HEK293 (cell line): ENCODE measurements around the gene TBC1D17.
A peak's percentile ranks its signal among the peaks of the same experiment; 100 is the strongest.

Source experiments
- CTCF ChIA-PET: fragments of 350-600 bp; formaldehyde crosslinking; extraction: SDS; loops from one replicate; lab custom pipeline; 2021; ENCODE audit warnings: antibody characterized with exemption; lab: Yijun Ruan, JAX
- POLR2A ChIA-PET: fragments of 300-600 bp; formaldehyde crosslinking; extraction: SDS; loops from one replicate; lab custom pipeline; 2020; ENCODE audit warnings: antibody characterized with exemption, inconsistent platforms; lab: Yijun Ruan, JAX
- H3K27ac ChIP-seq: fragments of 200-500 bp; sonication (Bioruptor generic); 2 replicates; pipeline ENCODE4 v1.5.1; 2014; ENCODE audit warnings: low read depth, low read length, control low read depth, inconsistent platforms; ENCODE audit errors: extremely low read depth
- H3K36me3 ChIP-seq, 2 experiments: fragments of 200-500 bp in 1 of 2; sonication (Bioruptor generic) in 1 of 2; 1 replicate in 1 of 2; 2 replicates in 1 of 2; pipeline ENCODE4 v1.5.1; 2014 to 2017; ENCODE audit warnings: inconsistent platforms in 2 of 2, low read length in 2 of 2; ENCODE audit not compliant: control insufficient read depth in 2 of 2, insufficient read depth in 1 of 2
- H3K4me1 ChIP-seq: fragments of 200-500 bp; sonication (Bioruptor generic); 2 replicates; pipeline ENCODE4 v1.5.1; 2014; ENCODE audit warnings: mild to moderate bottlenecking, low read length, inconsistent platforms; ENCODE audit not compliant: control insufficient read depth, insufficient read depth
- H3K4me3 ChIP-seq: 2 replicates; pipeline ENCODE4 v1.5.1; 2011; ENCODE audit warnings: low read depth, mild to moderate bottlenecking, control low read depth, low read length, moderate library complexity
- H3K9me3 ChIP-seq: fragments of 200-500 bp; sonication (Bioruptor generic); 2 replicates; pipeline ENCODE4 v1.5.1; 2014; ENCODE audit warnings: low read depth, low read length, inconsistent platforms; ENCODE audit not compliant: control insufficient read depth, insufficient read depth
- GLIS1 ChIP-seq: fragments of 450-650 bp; formaldehyde crosslinking; IDR thresholded peaks from 2 replicates; pipeline ENCODE4 v1.5.1; 2016; ENCODE audit warnings: missing biosample characterization, missing genetic modification characterization
- HOXD13 ChIP-seq: sonication (generic); formaldehyde crosslinking; IDR thresholded peaks from 2 replicates; pipeline ENCODE4 v1.8.0; 2022; ENCODE audit warnings: missing genetic modification reagents, borderline replicate concordance
- KLF1 ChIP-seq: fragments of 450-650 bp; formaldehyde crosslinking; IDR thresholded peaks from 2 replicates; pipeline ENCODE4 v1.5.1; 2016; ENCODE audit warnings: missing biosample characterization, missing genetic modification characterization
- KLF9 ChIP-seq: fragments of 450-650 bp; formaldehyde crosslinking; IDR thresholded peaks from 2 replicates; pipeline ENCODE4 v1.5.1; 2016; ENCODE audit warnings: missing biosample characterization, missing genetic modification characterization, low read depth
- PBX3 ChIP-seq: sonication (generic); formaldehyde crosslinking; IDR thresholded peaks from 2 replicates; pipeline ENCODE4 v1.8.1; 2022; ENCODE audit warnings: mild to moderate bottlenecking, moderate library complexity, missing genetic modification reagents
- SALL2 ChIP-seq: fragments of 450-650 bp; formaldehyde crosslinking; IDR thresholded peaks from 2 replicates; pipeline ENCODE4 v1.5.0; 2017; ENCODE audit warnings: missing biosample characterization, mild to moderate bottlenecking, missing genetic modification characterization, borderline replicate concordance
- SETDB1 ChIP-seq: IDR thresholded peaks from one replicate; pipeline ENCODE4 v1.6.1; 2017; ENCODE audit warnings: mild to moderate bottlenecking, low read length, moderate library complexity, mixed read lengths; ENCODE audit not compliant: insufficient read length
- WT1 ChIP-seq: fragments of 450-650 bp; formaldehyde crosslinking; IDR thresholded peaks from 2 replicates; pipeline ENCODE4 v1.5.1; 2016; ENCODE audit warnings: missing biosample characterization, missing genetic modification characterization
- ZEB2 ChIP-seq: fragments of 450-650 bp; formaldehyde crosslinking; IDR thresholded peaks from 2 replicates; pipeline ENCODE4 v1.5.1; 2016; ENCODE audit warnings: missing biosample characterization, missing genetic modification characterization
- ZNF174 ChIP-seq: fragments of 450-650 bp; formaldehyde crosslinking; IDR thresholded peaks from 2 replicates; pipeline ENCODE4 v1.5.0; 2017; ENCODE audit warnings: missing biosample characterization, mild to moderate bottlenecking, missing genetic modification characterization
- ZNF221 ChIP-seq: fragments of 450-650 bp; formaldehyde crosslinking; IDR thresholded peaks from 2 replicates; pipeline ENCODE4 v1.5.1; 2017; ENCODE audit warnings: missing biosample characterization, missing genetic modification characterization, borderline replicate concordance
- ZNF433 ChIP-seq: fragments of 450-650 bp; formaldehyde crosslinking; IDR thresholded peaks from 2 replicates; pipeline ENCODE4 v1.5.1; 2016; ENCODE audit warnings: missing biosample characterization, missing genetic modification characterization, low read depth
- ZNF624 ChIP-seq: fragments of 450-650 bp; formaldehyde crosslinking; IDR thresholded peaks from 2 replicates; pipeline ENCODE4 v1.5.1; 2017; ENCODE audit warnings: missing biosample characterization, missing genetic modification characterization
- ZNF792 ChIP-seq: fragments of 450-650 bp; formaldehyde crosslinking; IDR thresholded peaks from 2 replicates; pipeline ENCODE4 v1.5.1; 2016; ENCODE audit warnings: missing biosample characterization, missing genetic modification characterization
- ZNF837 ChIP-seq: fragments of 450-650 bp; formaldehyde crosslinking; IDR thresholded peaks from 2 replicates; pipeline ENCODE4 v1.5.1; 2016; ENCODE audit warnings: missing biosample characterization, missing genetic modification characterization
- ZSCAN23 ChIP-seq: fragments of 450-650 bp; formaldehyde crosslinking; IDR thresholded peaks from 2 replicates; pipeline ENCODE4 v1.5.1; 2016; ENCODE audit warnings: missing biosample characterization, missing genetic modification characterization
- TF ChIP-seq, protein P1 (sequence below): fragments of 450-650 bp; formaldehyde crosslinking; IDR thresholded peaks from 2 replicates; pipeline ENCODE4 v1.5.1; 2016; ENCODE audit warnings: missing biosample characterization, missing genetic modification characterization

TBC1D17 gene

DNA sequence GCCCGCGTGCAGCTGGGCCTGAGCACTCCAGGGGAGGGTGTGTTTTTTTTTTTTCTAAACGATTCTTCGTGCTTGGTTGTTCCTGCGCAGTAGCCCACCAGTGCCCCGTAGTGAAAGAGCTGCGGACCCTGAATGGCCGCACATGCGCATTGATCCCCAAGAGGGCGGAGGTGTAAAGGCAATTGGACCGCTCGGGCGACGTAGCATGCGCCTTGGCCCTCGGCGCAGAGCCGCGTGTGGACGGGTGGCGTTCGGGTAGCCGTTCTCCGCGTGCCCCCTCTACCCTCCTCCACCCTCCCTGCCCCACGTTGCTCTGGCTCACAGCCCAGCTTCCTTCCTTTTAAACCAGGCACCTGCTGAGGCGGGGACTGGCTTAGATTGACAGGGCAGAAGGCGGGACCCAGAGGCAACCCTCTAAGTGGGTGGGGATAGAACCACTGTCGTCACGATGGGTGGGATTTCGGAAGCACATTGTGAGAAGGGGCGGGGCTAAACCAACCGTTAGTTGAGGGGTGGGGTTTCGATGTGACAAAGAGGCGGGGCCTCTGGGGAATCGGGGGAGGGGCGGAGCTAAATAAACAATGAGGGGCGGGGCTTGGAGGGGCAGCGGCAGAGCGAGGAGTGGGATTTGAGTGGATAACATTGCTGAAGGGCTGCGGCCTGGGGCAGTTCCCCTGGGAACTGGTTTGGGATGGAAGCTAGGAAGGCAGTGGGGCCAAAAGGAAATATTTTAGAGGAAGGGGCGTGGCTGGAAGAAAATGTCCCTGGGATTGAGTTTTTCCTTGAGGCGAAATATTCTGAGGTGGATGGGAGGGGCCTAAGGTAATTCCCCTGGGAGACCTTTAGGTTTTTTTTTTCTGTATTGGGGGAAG, 52.3 kb downstream of the TBC1D17 start (continued):
- TF ChIP-seq, protein P1, sequence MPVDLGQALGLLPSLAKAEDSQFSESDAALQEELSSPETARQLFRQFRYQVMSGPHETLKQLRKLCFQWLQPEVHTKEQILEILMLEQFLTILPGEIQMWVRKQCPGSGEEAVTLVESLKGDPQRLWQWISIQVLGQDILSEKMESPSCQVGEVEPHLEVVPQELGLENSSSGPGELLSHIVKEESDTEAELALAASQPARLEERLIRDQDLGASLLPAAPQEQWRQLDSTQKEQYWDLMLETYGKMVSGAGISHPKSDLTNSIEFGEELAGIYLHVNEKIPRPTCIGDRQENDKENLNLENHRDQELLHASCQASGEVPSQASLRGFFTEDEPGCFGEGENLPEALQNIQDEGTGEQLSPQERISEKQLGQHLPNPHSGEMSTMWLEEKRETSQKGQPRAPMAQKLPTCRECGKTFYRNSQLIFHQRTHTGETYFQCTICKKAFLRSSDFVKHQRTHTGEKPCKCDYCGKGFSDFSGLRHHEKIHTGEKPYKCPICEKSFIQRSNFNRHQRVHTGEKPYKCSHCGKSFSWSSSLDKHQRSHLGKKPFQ (tag by site-specific recombination), result 0 out of 2 replicates have a peak, but pooled peaks have one; percentile 8
- no peak; the same call in 1 of the 2 replicates for TF ChIP-seq ZNF837 (tag by site-specific recombination)
- no peak for TF ChIP-seq SALL2
- TF ChIP-seq ZNF174 (tag by site-specific recombination), result no peak
- TF ChIP-seq ZNF433 (tag by site-specific recombination), result no peak
- peak; percentile 17; the same call in 1 of the 2 replicates for TF ChIP-seq GLIS1 (tag by site-specific recombination)
- no peak for TF ChIP-seq ZEB2 (tag by site-specific recombination)
- TF ChIP-seq SETDB1, result no peak
- peak; percentile 93 for TF ChIP-seq PBX3 (CRISPR knock-in tag)
- no peak for TF ChIP-seq ZNF624 (tag by site-specific recombination)
- no peak for TF ChIP-seq ZNF792
- TF ChIP-seq, all 188 proteins: peak for 49

DNA sequence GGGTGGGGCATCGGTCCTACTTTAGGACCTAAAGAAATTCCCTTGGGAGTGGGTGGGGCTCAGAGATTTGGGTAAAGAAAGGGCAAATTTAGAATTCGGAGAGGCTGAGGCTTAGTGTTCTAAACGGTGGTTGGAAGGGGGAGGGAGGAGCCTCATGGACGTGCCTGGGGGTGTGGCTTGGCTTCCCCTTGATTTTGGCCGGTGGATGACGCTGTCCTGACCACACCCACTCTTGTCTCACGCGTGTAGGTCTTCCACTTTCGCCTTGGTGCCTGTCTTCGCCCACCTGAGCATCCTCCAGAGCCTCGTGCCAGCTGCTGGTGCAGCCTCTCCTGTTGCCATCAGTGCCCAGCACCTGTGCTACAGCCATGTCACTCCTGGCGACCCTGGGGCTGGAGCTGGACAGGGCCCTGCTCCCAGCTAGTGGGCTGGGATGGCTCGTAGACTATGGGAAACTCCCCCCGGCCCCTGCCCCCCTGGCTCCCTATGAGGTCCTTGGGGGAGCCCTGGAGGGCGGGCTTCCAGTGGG, 53.0 kb downstream of the TBC1D17 start:
- H3K27ac ChIP-seq, result no peak overlapping the region
- no peaks in the 10 kb centered on the region for H3K9me3 ChIP-seq
- no peak overlapping the region for H3K4me3 ChIP-seq
- POLR2A ChIA-PET, result interaction anchor here (1.0 to 2.8 kb wide), 23 partner anchors 9 to 435 kb away, joined by 3 to 41 read pairs (median 6); partner anchors contain the start of genes AKT1S1, FUZ, MED25 and PNKP
- peaks cover 9% of the 10 kb centered on the region for H3K4me1 ChIP-seq
- TF ChIP-seq HOXD13 (CRISPR knock-in tag) (no peak), ZNF221 (tag by site-specific recombination) (no peak), KLF1 (tag by site-specific recombination) (0 out of 2 replicates have a peak, but pooled peaks have one; percentile 63), KLF9 (peak; percentile 33; the same call in 1 of the 2 replicates), ZSCAN23 (no peak)
- TF ChIP-seq, all 188 proteins: peak for 2
- CTCF ChIA-PET, result interaction anchor here (0.6 to 1.0 kb wide), 4 partner anchors 21 to 213 kb away, joined by 3 to 4 read pairs (median 4); no protein-coding TSS in a partner anchor
- H3K36me3 ChIP-seq, result peaks cover 22 to 32% of the 10 kb centered on the region in 2 experiments

- no peaks in the 10 kb centered on the region for H3K9me3 ChIP-seq
- no peak overlapping the region for H3K27ac ChIP-seq
- peak; percentile 43 for TF ChIP-seq GLIS1 (tag by site-specific recombination)
- TF ChIP-seq WT1 (tag by site-specific recombination), result no peak
- CTCF ChIA-PET, result interaction anchor here (0.6 kb wide), 1 partner anchor 49 kb away, joined by 3 read pairs; no protein-coding TSS in a partner anchor
- H3K4me3 ChIP-seq, result no peak overlapping the region
- peaks cover 9% of the 10 kb centered on the region for H3K4me1 ChIP-seq
- POLR2A ChIA-PET, result no interaction called here
- H3K36me3 ChIP-seq, result peaks cover 13 to 28% of the 10 kb centered on the region in 2 experiments; a peak in 2 of 3 replicates
Observed at GRCh38 chr19:49931293-49932040, 54.0 kb downstream of the TBC1D17 start.
